AG10803 (cell line): ENCODE data around the gene CENPM.

Source experiments
- DNase-seq: peaks from one replicate; pipeline ENCODE4 v3.0.0; 2010; ENCODE audit warnings: low read depth
- H3K4me3 ChIP-seq: 2 replicates; pipeline ENCODE4 v1.5.1; 2011; ENCODE audit warnings: mild to moderate bottlenecking, low read length, control low read depth
- CTCF ChIP-seq: conservative IDR thresholded peaks from 2 replicates; pipeline ENCODE4 v1.5.1; 2011; ENCODE audit warnings: mild to moderate bottlenecking, low read length, control low read depth, inconsistent platforms

Gene CENPM

GRCh38 chr22:41975299-41976069 is 28.5 kb upstream of the CENPM start:
- no peak overlapping the region for H3K4me3 ChIP-seq

GRCh38 chr22:41974691-41975290 is 27.8 kb upstream of the CENPM start:
- H3K4me3 ChIP-seq = no peak overlapping the region
- no peak for DNase-seq
- no peak for TF ChIP-seq CTCF

More at GRCh38 chr22:41975299-41976069, 28.5 kb upstream of the CENPM start:
- DNase-seq = no peak
- TF ChIP-seq CTCF = no peak

- DNase-seq = no peak
- TF ChIP-seq CTCF = no peak
- no peak overlapping the region for H3K4me3 ChIP-seq
Measured at GRCh38 chr22:41971431-41971830, 24.5 kb upstream of the CENPM start.

- DNase-seq = no peak
- TF ChIP-seq CTCF = no peak
Measured at GRCh38 chr22:41970601-41971000, 23.6 kb upstream of the CENPM start.

GRCh38 chr22:41969110-41969646 is 22.2 kb upstream of the CENPM start, which contains the start of gene SEPTIN3:
Gene SEPTIN3 (plus strand): TSS chr22:41969443. CDS start chr22:41971493, 2,050 bp downstream.
- H3K4me3 ChIP-seq = no peak within 1 kb of the TSS
- no peak for TF ChIP-seq CTCF
- DNase-seq = no peak

More at GRCh38 chr22:41970601-41971000, 23.6 kb upstream of the CENPM start:
- no peak overlapping the region for H3K4me3 ChIP-seq

GRCh38 chr22:41968601-41969000 is 21.6 kb upstream of the CENPM start:
- no peak for TF ChIP-seq CTCF
- no peak overlapping the region for H3K4me3 ChIP-seq
- DNase-seq = no peak
